Measurements from ENCODE around the gene SPEN. TPM values are rescaled to one million over a fixed set of nuclear protein-coding genes. Genes with fewer than 3 reads are reported as not detected.
A peak's percentile ranks its signal among the peaks of the same experiment; 100 is the strongest.

SPEN gene
- total and polyA plus RNA-seq, 9 of the 15 experiments (the other 6 are each of a cell fraction or from before 2014, with no cell fraction given), result 5.7 to 87.5 (median 27.2) TPM

- TF ChIP-seq TRIM24 (IDR thresholded peaks at IDR 0.05), result peak; percentile 34 to 53; a peak in 1 of 4 replicates
- no peak for TF ChIP-seq U2AF2 (optimal IDR thresholded peaks at IDR 0.05; ENCODE audit: low read depth, low read length)
- no peak for TF ChIP-seq ZNF347 (CRISPR knock-in tag; IDR thresholded peaks at IDR 0.05; ENCODE audit: low read depth)
- no peak for TF ChIP-seq ZNF140 (CRISPR knock-in tag; IDR thresholded peaks at IDR 0.05)
- no peak for TF ChIP-seq NUFIP1 (IDR thresholded peaks at IDR 0.05; ENCODE audit: partially characterized antibody)
- 0 out of 2 replicates have a peak, but pooled peaks have one; percentile 24 for TF ChIP-seq MEF2D (tag; conservative IDR thresholded peaks at IDR 0.05; ENCODE audit: low read depth)
- no peak for TF ChIP-seq HNRNPLL (IDR thresholded peaks at IDR 0.05; ENCODE audit: low read depth, low read length, poor library complexity, severe bottlenecking)
- no peak for TF ChIP-seq TEAD4 (IDR thresholded peaks at IDR 0.05; ENCODE audit: low read length)
- peak; percentile 73; the same call in 1 of the 2 replicates for TF ChIP-seq TEAD4 (CRISPR knock-in tag; IDR thresholded peaks at IDR 0.05; ENCODE audit: borderline replicate concordance)
- peak; percentile 92 for TF ChIP-seq MAX (CRISPR knock-in tag; IDR thresholded peaks at IDR 0.05)
- TF ChIP-seq MLLT1 (IDR thresholded peaks at IDR 0.05), result no peak
- no peak for TF ChIP-seq TFAM (CRISPR knock-in tag; conservative IDR thresholded peaks at IDR 0.05)
- no peak for TF ChIP-seq SMARCB1 (IDR thresholded peaks at IDR 0.05; ENCODE audit: insufficient read length, low read depth)
- peak; percentile 72 for TF ChIP-seq POLR2G (IDR thresholded peaks at IDR 0.05; ENCODE audit: low read depth, low read length)
- peak; percentile 97 for TF ChIP-seq TFAP4 (CRISPR knock-in tag; IDR thresholded peaks at IDR 0.05; ENCODE audit: borderline replicate concordance)
- TF ChIP-seq HMG20A (CRISPR knock-in tag; conservative IDR thresholded peaks at IDR 0.05), result no peak
- no peak for TF ChIP-seq MAFG (tag; conservative IDR thresholded peaks at IDR 0.05)
- TF ChIP-seq ZNF143 (CRISPR knock-in tag; IDR thresholded peaks at IDR 0.05), result 0 out of 2 replicates have a peak, but pooled peaks have one; percentile 20
- TF ChIP-seq GTF2B (IDR thresholded peaks at IDR 0.05; ENCODE audit: extremely low read depth, insufficient read length), result no peak
Measured at GRCh38 chr1:15949453-15950245, 102.1 kb downstream of the SPEN start (continued).

Data from K562 (cell line).